Gastroesophageal sphincter (tissue), 3 donors: ENCODE measurements around the gene GPATCH2.

Experiments used
- EP300 ChIP-seq: sonication (generic); formaldehyde crosslinking; IDR thresholded peaks from one replicate; pipeline ENCODE4 v1.6.1; 2017; ENCODE audit warnings: antibody characterized with exemption, mild to moderate bottlenecking
- POLR2AphosphoS5 ChIP-seq: sonication (generic); formaldehyde crosslinking; IDR thresholded peaks from one replicate; pipeline ENCODE4 v1.6.1; 2017; ENCODE audit warnings: antibody characterized with exemption
- TF ChIP-seq, protein P1 (sequence below), 4 experiments: fragments of 200-600 bp in 2 of 4; fragments of 450-650 bp in 2 of 4; sonication (generic) in 1 of 4; IDR thresholded peaks; one replicate each; pipeline ENCODE4 v1.5.1; 2017 to 2019; ENCODE audit warnings: antibody characterized with exemption in 4 of 4, mild to moderate bottlenecking in 2 of 4, moderate library complexity in 2 of 4

GRCh38 chr1:217602380-217602779, 28.5 kb downstream of the GPATCH2 start:
- TF ChIP-seq, protein P1, sequence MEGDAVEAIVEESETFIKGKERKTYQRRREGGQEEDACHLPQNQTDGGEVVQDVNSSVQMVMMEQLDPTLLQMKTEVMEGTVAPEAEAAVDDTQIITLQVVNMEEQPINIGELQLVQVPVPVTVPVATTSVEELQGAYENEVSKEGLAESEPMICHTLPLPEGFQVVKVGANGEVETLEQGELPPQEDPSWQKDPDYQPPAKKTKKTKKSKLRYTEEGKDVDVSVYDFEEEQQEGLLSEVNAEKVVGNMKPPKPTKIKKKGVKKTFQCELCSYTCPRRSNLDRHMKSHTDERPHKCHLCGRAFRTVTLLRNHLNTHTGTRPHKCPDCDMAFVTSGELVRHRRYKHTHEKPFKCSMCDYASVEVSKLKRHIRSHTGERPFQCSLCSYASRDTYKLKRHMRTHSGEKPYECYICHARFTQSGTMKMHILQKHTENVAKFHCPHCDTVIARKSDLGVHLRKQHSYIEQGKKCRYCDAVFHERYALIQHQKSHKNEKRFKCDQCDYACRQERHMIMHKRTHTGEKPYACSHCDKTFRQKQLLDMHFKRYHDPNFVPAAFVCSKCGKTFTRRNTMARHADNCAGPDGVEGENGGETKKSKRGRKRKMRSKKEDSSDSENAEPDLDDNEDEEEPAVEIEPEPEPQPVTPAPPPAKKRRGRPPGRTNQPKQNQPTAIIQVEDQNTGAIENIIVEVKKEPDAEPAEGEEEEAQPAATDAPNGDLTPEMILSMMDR (IDR thresholded peaks at IDR 0.05): no peak
- no peak for TF ChIP-seq EP300
- no peak for TF ChIP-seq POLR2AphosphoS5
